ENCODE results near the gene EXOC4. TPM values are rescaled to one million over a fixed set of nuclear protein-coding genes. Genes with fewer than 3 reads are reported as not detected.
"Not testable (repeated sequence)": the region's sequence is repeated elsewhere in the genome, so short reads cannot be mapped to it uniquely, and the experiment has no call there.

Gene EXOC4
- polyA plus RNA-seq, 3 donors: 68.1 to 75.1 (median 70.9) TPM

- DNase-seq (ENCODE audit: extremely low read depth in 1 of 11, low read depth in 9 of 11, low spot score in 4 of 11): no peak
These were observed 808.0 kb downstream of the EXOC4 start for GRCh38 chr7:134060874-134061273.

- DNase-seq (ENCODE audit: extremely low read depth in 1 of 11, low read depth in 9 of 11, low spot score in 4 of 11): no peak
These were observed 809.6 kb downstream of the EXOC4 start for GRCh38 chr7:134062460-134062859.

GRCh38 chr7:134065415-134065814 lies 812.5 kb downstream of the EXOC4 start:
- DNase-seq (ENCODE audit: extremely low read depth in 1 of 11, low read depth in 9 of 11, low spot score in 4 of 11): no peak

DNA sequence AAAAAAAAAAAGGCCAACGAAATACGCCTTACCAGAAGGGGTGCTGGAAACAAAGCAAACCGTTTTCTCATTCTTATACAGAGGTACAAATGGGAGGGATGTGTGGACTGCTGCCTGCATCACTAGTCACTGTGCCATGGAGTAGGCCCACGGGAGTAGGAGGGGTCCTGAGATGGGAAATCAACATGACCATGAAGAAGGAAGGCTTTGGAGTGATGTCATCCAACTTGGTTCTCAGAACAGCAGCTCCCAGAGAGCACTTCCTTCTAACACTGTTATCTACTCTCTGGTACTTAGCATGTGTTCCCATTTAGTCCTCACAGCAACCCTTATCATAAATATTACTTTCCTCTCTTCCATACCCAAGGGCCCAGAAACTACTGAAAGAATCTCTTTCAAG lies 814.3 kb downstream of the EXOC4 start:
- no peak for DNase-seq (ENCODE audit: extremely low read depth in 1 of 11, low read depth in 9 of 11, low spot score in 4 of 11)

DNA sequence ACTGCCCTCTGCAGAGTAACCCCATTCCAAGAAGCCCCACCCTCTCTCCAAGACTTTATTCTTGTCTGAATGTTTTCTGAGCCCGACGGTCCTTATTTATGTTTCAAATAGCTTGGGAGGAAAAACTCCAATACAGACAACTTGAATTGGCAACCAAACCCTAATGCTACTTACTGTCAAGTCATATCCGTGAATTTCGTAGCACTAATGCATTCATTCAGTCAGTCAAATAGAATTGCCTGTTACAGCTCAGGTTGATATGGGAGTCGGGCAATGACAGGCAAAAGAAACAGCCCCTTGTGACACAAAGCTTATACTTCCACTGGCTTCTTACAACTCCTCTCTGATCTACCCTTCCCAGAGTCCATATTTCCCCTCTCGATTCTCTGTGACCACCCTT lies 815.8 kb downstream of the EXOC4 start:
- no peak for DNase-seq (ENCODE audit: extremely low read depth in 1 of 11, low read depth in 9 of 11, low spot score in 4 of 11)

- no peak for DNase-seq (ENCODE audit: extremely low read depth in 1 of 11, low read depth in 9 of 11, low spot score in 4 of 11)
These were observed 816.3 kb downstream of the EXOC4 start for GRCh38 chr7:134069187-134069586.

- no peak for DNase-seq (ENCODE audit: extremely low read depth in 1 of 11, low read depth in 9 of 11, low spot score in 4 of 11)
These were observed 817.8 kb downstream of the EXOC4 start for GRCh38 chr7:134070673-134071072.

- DNase-seq (ENCODE audit: extremely low read depth in 1 of 11, low read depth in 9 of 11, low spot score in 4 of 11): no peak
These were observed 818.8 kb downstream of the EXOC4 start for GRCh38 chr7:134071355-134072331.

- DNase-seq (ENCODE audit: extremely low read depth in 1 of 11, low read depth in 9 of 11, low spot score in 4 of 11): no peak
These were observed 820.4 kb downstream of the EXOC4 start for GRCh38 chr7:134073276-134073675.

GRCh38 chr7:134075799-134076198 lies 822.9 kb downstream of the EXOC4 start:
- no peak for DNase-seq (ENCODE audit: extremely low read depth in 1 of 11, low read depth in 9 of 11, low spot score in 4 of 11)

GRCh38 chr7:134077560-134077959 lies 824.7 kb downstream of the EXOC4 start:
- DNase-seq (ENCODE audit: extremely low read depth in 1 of 11, low read depth in 9 of 11, low spot score in 4 of 11): not testable (repeated sequence)

GRCh38 chr7:134078991-134079390 lies 826.1 kb downstream of the EXOC4 start:
- DNase-seq (ENCODE audit: extremely low read depth in 1 of 11, low read depth in 9 of 11, low spot score in 4 of 11): no peak

DNA sequence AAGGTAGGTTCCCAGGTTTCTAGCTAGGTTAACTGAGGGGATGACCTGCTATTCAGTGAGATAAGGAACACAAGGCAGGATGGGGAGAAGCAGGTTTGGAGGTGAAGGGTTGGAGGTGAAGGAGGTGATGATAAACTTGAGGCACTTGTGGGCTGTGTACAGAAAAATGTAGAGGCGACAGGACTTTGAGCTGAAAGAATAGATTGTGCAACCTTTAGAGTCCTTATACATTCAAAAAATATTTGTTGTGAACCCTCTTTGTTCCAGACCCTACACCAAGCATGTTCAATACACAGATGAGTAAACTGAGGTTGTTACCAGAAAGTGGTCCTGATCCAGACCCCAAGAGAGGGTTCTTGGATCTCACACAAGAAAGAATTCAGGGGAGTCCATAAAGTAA lies 828.8 kb downstream of the EXOC4 start:
- no peak for DNase-seq (ENCODE audit: extremely low read depth in 1 of 11, low read depth in 9 of 11, low spot score in 4 of 11)

DNA sequence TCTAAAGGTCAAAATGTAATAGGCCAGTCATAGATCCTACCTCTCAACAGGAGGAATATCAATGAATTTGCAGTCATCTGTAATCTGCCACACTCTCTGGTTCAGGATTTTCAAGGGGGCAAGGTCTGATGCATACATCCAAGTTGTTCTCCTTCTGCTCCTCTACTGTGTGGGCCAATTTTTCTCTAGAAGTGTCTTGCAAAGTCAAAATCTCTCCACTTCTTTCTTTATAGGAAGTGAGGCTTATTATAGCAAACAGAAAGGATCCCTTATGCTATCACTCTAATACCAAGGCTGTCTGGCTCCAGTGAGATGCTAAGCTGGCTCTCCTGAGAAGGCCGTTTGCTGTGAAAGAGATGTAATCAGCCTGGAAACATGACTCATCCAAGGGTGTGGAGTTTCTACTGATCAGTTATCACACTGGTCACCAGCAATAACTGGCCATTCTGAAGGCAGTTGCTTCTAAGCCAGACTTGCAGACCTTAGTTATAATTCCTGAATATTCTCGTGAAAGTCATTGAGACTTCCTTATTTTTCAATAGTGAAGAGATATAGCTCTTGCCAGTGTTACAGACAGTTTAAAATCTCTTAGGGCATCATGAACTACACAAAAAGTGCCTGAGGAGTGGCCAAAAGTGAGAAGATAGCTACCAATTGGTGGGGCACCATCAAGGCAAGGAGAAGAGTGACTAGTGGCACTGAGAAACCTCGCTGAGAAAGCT lies 831.0 kb downstream of the EXOC4 start:
- no peak for DNase-seq (ENCODE audit: extremely low read depth in 1 of 11, low read depth in 9 of 11, low spot score in 4 of 11)

- DNase-seq (ENCODE audit: extremely low read depth in 1 of 11, low read depth in 9 of 11, low spot score in 4 of 11): no peak
These were observed 831.7 kb downstream of the EXOC4 start for GRCh38 chr7:134084488-134085144.

DNA sequence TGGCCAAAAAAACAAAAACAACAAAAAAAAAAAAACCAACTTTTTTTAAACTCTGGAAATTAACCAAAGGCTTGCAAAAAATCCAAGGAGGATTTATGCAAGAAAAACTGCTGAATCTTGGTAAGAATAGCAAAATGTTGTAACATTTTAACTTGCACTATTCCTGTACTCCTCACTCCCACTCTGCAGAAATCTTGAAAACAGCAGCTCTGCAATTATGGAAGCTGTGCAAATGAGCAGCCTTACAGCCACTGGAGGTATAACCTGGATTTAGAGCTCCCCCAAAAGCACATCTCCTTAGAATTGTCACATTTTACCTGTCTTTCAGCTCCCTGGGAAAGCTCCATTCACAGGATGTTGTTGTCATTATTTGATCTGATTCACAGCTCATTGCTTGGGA lies 832.4 kb downstream of the EXOC4 start:
- DNase-seq (ENCODE audit: extremely low read depth in 1 of 11, low read depth in 9 of 11, low spot score in 4 of 11): no peak

DNA sequence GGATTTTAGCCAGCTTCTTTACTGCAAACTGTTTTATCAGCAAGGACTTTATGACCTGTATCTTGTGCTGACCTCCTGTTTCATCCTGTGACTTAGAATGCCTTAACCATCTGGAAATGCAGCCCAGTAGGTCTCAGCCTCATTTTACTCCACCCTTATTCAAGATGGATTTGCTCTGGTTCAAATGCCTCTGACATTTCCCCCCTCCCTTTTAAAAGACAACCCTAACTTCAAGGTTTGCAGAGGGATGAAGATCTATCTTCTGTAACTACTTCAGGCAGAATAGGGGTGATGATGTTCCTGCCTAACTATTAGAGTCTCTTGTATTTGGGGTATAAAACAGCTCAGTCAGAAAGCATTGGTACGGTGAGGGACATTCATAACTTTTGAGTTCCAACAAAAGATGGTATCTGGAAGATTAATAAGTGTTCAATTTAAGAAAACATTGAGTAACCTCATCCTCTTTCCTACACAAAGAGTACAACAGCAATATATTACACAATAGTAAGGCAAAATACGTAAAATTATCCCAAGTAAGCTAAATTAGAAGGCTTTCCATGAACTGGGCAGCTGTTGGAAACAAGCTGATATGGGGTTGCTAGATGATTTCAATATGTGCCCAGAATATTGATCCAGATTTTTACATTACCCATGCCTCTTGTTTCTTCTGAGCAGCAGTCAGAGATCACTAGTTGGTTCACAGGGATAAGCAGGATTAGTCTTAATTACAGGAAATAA lies 834.3 kb downstream of the EXOC4 start:
- no peak for DNase-seq (ENCODE audit: extremely low read depth in 1 of 11, low read depth in 9 of 11, low spot score in 4 of 11)

DNA sequence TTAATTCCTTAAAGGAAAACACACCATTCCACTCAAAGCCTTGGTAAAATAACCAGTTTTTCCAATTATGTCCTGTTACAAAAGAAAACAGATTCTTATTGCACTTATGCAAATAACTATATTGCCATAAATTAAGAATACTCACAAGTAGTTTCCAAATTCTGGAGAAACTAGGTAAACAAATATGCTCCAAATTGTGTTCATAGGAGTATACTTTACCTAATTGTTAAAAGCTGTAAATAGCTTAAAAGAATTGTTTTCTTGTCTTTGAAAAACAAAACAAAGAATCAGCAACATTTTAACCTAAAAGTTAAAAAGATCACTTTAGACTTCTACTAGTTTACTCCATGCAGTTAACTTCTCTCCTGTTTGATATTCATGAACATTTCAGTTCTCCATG lies 835.3 kb downstream of the EXOC4 start:
- no peak for DNase-seq (ENCODE audit: extremely low read depth in 1 of 11, low read depth in 9 of 11, low spot score in 4 of 11)

DNA sequence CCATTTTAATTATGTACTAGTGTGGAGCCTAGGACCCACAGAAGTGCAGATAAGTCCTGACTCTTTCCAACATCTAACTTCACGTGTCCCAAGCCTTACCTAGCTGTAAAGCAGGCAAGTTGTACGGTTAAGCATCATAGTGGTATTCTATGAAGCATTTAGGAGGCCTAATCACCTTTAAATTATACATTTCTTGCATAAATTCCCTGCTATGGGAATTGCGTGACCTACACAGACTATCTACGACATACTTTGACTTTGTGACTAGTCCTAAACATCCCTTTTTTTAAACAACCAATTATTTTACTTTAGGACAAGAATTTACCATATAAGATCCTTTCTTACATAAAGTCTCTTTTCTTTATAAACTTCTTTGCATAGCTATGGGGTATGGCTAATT lies 836.6 kb downstream of the EXOC4 start:
- DNase-seq (ENCODE audit: extremely low read depth in 1 of 11, low read depth in 9 of 11, low spot score in 4 of 11): no peak

Measured in renal cortex interstitium (tissue), 11 donors.